ENCODE results near the gene CEP128. TPM values are rescaled to one million over a fixed set of nuclear protein-coding genes. Genes with fewer than 3 reads are reported as not detected.

CEP128 gene
- total RNA-seq, 1 experiment from 2014 or later = 29.3 TPM

- ChIA-PET POLR2A (ENCODE audit: unreplicated experiment) (no interaction called here), CTCF (no interaction called here)
- Histone ChIP-seq H3K36me3 (ENCODE audit: low read depth) (no peaks in the 10 kb centered on the region), H4K20me1 (ENCODE audit: insufficient read depth) (no peaks in the 10 kb centered on the region), H3K27ac (no peak overlapping the region), H3K9me3 (ENCODE audit: insufficient read depth, low read depth) (no peaks in the 10 kb centered on the region), H3K4me2 (no peak overlapping the region), H3K27me3 (ENCODE audit: insufficient read depth, low read depth) (no peaks in the 10 kb centered on the region), H3K4me3 (no peak overlapping the region), H2AFZ (no peak overlapping the region), H3K79me2 (ENCODE audit: low read depth) (no peaks in the 10 kb centered on the region), H3K4me1 (replicated peaks; ENCODE audit: insufficient read depth) (no peaks in the 10 kb centered on the region), H3K9me2 (ENCODE audit: insufficient read depth) (no peaks in the 10 kb centered on the region), H3F3A (ENCODE audit: insufficient read depth, low read depth) (no peaks in the 10 kb centered on the region)
- intact Hi-C loops (cut with micrococcal nuclease; ENCODE audit: unreplicated experiment) = no loop called here
- no peak for DNase-seq
- no TSS peak for BruUV-seq (replicated peaks)
- TF ChIP-seq CTCF (conservative IDR thresholded peaks at IDR 0.05) = no peak
- no peak for TF ChIP-seq EZH2 (IDR thresholded peaks at IDR 0.05; ENCODE audit: low read depth)
Observed at GRCh38 chr14:80718940-80719339, 222.6 kb downstream of the CEP128 start.

GRCh38 chr14:80714474-80714873 lies 227.1 kb downstream of the CEP128 start:
- H4K20me1 ChIP-seq (ENCODE audit: insufficient read depth) = no peaks in the 10 kb centered on the region
- H3K4me1 ChIP-seq (replicated peaks; ENCODE audit: insufficient read depth) = no peaks in the 10 kb centered on the region
- no peak overlapping the region for H3K4me3 ChIP-seq
- no peaks in the 10 kb centered on the region for H3K27me3 ChIP-seq (ENCODE audit: insufficient read depth, low read depth)
- no peak for DNase-seq
- no peaks in the 10 kb centered on the region for H3K36me3 ChIP-seq (ENCODE audit: low read depth)
- CTCF ChIA-PET = no interaction called here
- H3F3A ChIP-seq (ENCODE audit: insufficient read depth, low read depth) = no peaks in the 10 kb centered on the region
- no peak for TF ChIP-seq EZH2 (IDR thresholded peaks at IDR 0.05; ENCODE audit: low read depth)
- TF ChIP-seq CTCF (conservative IDR thresholded peaks at IDR 0.05) = no peak
- H3K9me3 ChIP-seq (ENCODE audit: insufficient read depth, low read depth) = no peaks in the 10 kb centered on the region
- no peaks in the 10 kb centered on the region for H3K9me2 ChIP-seq (ENCODE audit: insufficient read depth)
- no TSS peak for BruUV-seq (replicated peaks)
- H3K27ac ChIP-seq = no peak overlapping the region
- POLR2A ChIA-PET (ENCODE audit: unreplicated experiment) = no interaction called here
- H3K79me2 ChIP-seq (ENCODE audit: low read depth) = no peaks in the 10 kb centered on the region
- H3K4me2 ChIP-seq = no peak overlapping the region
- intact Hi-C loops (cut with micrococcal nuclease; ENCODE audit: unreplicated experiment) = no loop called here
- no peak overlapping the region for H2AFZ ChIP-seq

GRCh38 chr14:80713076-80713850 lies 228.3 kb downstream of the CEP128 start:
- Histone ChIP-seq H3K9me2 (ENCODE audit: insufficient read depth) (no peaks in the 10 kb centered on the region), H3K27me3 (ENCODE audit: insufficient read depth, low read depth) (no peaks in the 10 kb centered on the region), H3K79me2 (ENCODE audit: low read depth) (no peaks in the 10 kb centered on the region), H3K4me2 (no peak overlapping the region), H4K20me1 (ENCODE audit: insufficient read depth) (no peaks in the 10 kb centered on the region), H3F3A (ENCODE audit: insufficient read depth, low read depth) (no peaks in the 10 kb centered on the region), H3K4me3 (no peak overlapping the region), H3K27ac (no peak overlapping the region), H3K4me1 (replicated peaks; ENCODE audit: insufficient read depth) (no peaks in the 10 kb centered on the region), H3K9me3 (ENCODE audit: insufficient read depth, low read depth) (no peaks in the 10 kb centered on the region), H3K36me3 (ENCODE audit: low read depth) (no peaks in the 10 kb centered on the region), H2AFZ (no peak overlapping the region)
- no TSS peak for BruUV-seq (replicated peaks)
- POLR2A ChIA-PET (ENCODE audit: unreplicated experiment) = no interaction called here
- no peak for TF ChIP-seq CTCF (conservative IDR thresholded peaks at IDR 0.05)
- TF ChIP-seq EZH2 (IDR thresholded peaks at IDR 0.05; ENCODE audit: low read depth) = no peak
- no peak for DNase-seq
- intact Hi-C loops (cut with micrococcal nuclease; ENCODE audit: unreplicated experiment) = no loop called here
- CTCF ChIA-PET = no interaction called here

Measured in PC-9 (cell line).